HEK293 (cell line): Measurements from ENCODE around the gene HMGB2.

Experiments
- CTCF ChIA-PET: fragments of 350-600 bp; formaldehyde crosslinking; extraction: SDS; loops from one replicate; lab custom pipeline; 2021; ENCODE audit warnings: antibody characterized with exemption; lab: Yijun Ruan, JAX
- POLR2A ChIA-PET: fragments of 300-600 bp; formaldehyde crosslinking; extraction: SDS; loops from one replicate; lab custom pipeline; 2020; ENCODE audit warnings: antibody characterized with exemption, inconsistent platforms; lab: Yijun Ruan, JAX
- H3K27ac ChIP-seq: fragments of 200-500 bp; sonication (Bioruptor generic); 2 replicates; pipeline ENCODE4 v1.5.1; 2014; ENCODE audit warnings: low read depth, low read length, control low read depth, inconsistent platforms; ENCODE audit errors: extremely low read depth
- H3K36me3 ChIP-seq, 2 experiments: fragments of 200-500 bp in 1 of 2; sonication (Bioruptor generic) in 1 of 2; 1 replicate in 1 of 2; 2 replicates in 1 of 2; pipeline ENCODE4 v1.5.1; 2014 to 2017; ENCODE audit warnings: inconsistent platforms in 2 of 2, low read length in 2 of 2; ENCODE audit not compliant: control insufficient read depth in 2 of 2, insufficient read depth in 1 of 2
- H3K4me1 ChIP-seq: fragments of 200-500 bp; sonication (Bioruptor generic); 2 replicates; pipeline ENCODE4 v1.5.1; 2014; ENCODE audit warnings: mild to moderate bottlenecking, low read length, inconsistent platforms; ENCODE audit not compliant: control insufficient read depth, insufficient read depth
- H3K4me3 ChIP-seq: 2 replicates; pipeline ENCODE4 v1.5.1; 2011; ENCODE audit warnings: low read depth, mild to moderate bottlenecking, control low read depth, low read length, moderate library complexity
- H3K9me3 ChIP-seq: fragments of 200-500 bp; sonication (Bioruptor generic); 2 replicates; pipeline ENCODE4 v1.5.1; 2014; ENCODE audit warnings: low read depth, low read length, inconsistent platforms; ENCODE audit not compliant: control insufficient read depth, insufficient read depth
- AEBP2 ChIP-seq: fragments of 450-650 bp; formaldehyde crosslinking; IDR thresholded peaks from 2 replicates; pipeline ENCODE4 v1.5.1; 2016; ENCODE audit warnings: missing biosample characterization, missing genetic modification characterization, borderline replicate concordance
- MEIS1 ChIP-seq: sonication (generic); formaldehyde crosslinking; IDR thresholded peaks from 2 replicates; pipeline ENCODE4 v1.8.1; 2022; ENCODE audit warnings: missing genetic modification reagents, mild to moderate bottlenecking, borderline replicate concordance
- MZF1 ChIP-seq: fragments of 450-650 bp; formaldehyde crosslinking; IDR thresholded peaks from 2 replicates; pipeline ENCODE4 v1.5.1; 2017; ENCODE audit warnings: missing biosample characterization, missing genetic modification characterization, borderline replicate concordance
- SCRT1 ChIP-seq: fragments of 450-650 bp; formaldehyde crosslinking; IDR thresholded peaks from 2 replicates; pipeline ENCODE4 v1.5.1; 2016; ENCODE audit warnings: missing biosample characterization, missing genetic modification characterization, borderline replicate concordance
- SETDB1 ChIP-seq: IDR thresholded peaks from one replicate; pipeline ENCODE4 v1.6.1; 2017; ENCODE audit warnings: mild to moderate bottlenecking, low read length, moderate library complexity, mixed read lengths; ENCODE audit not compliant: insufficient read length
- SP3 ChIP-seq: fragments of 450-650 bp; formaldehyde crosslinking; IDR thresholded peaks from 2 replicates; pipeline ENCODE4 v1.5.1; 2016; ENCODE audit warnings: missing biosample characterization, missing genetic modification characterization
- ZBTB26 ChIP-seq: fragments of 450-650 bp; formaldehyde crosslinking; optimal IDR thresholded peaks from 2 replicates; pipeline ENCODE3; 2016; ENCODE audit warnings: missing biosample characterization, mild to moderate bottlenecking, missing genetic modification characterization
- ZBTB49 ChIP-seq: fragments of 450-650 bp; formaldehyde crosslinking; IDR thresholded peaks from 2 replicates; pipeline ENCODE4 v1.5.1; 2016; ENCODE audit warnings: missing biosample characterization, missing genetic modification characterization, low read depth
- ZNF184 ChIP-seq: fragments of 450-650 bp; IDR thresholded peaks from 2 replicates; pipeline ENCODE4 v1.5.1; 2018; ENCODE audit warnings: missing biosample characterization, mild to moderate bottlenecking, missing genetic modification characterization
- ZNF221 ChIP-seq: fragments of 450-650 bp; formaldehyde crosslinking; IDR thresholded peaks from 2 replicates; pipeline ENCODE4 v1.5.1; 2017; ENCODE audit warnings: missing biosample characterization, missing genetic modification characterization, borderline replicate concordance
- ZNF26 ChIP-seq: fragments of 450-650 bp; formaldehyde crosslinking; IDR thresholded peaks from 2 replicates; pipeline ENCODE4 v1.5.1; 2016; ENCODE audit warnings: missing biosample characterization, missing genetic modification characterization
- ZNF433 ChIP-seq: fragments of 450-650 bp; formaldehyde crosslinking; IDR thresholded peaks from 2 replicates; pipeline ENCODE4 v1.5.1; 2016; ENCODE audit warnings: missing biosample characterization, missing genetic modification characterization, low read depth
- ZNF449 ChIP-seq: fragments of 450-650 bp; formaldehyde crosslinking; IDR thresholded peaks from 2 replicates; pipeline ENCODE4 v1.5.1; 2017; ENCODE audit warnings: missing biosample characterization, mild to moderate bottlenecking, missing genetic modification characterization, moderate library complexity
- ZNF621 ChIP-seq: fragments of 450-650 bp; formaldehyde crosslinking; IDR thresholded peaks from 2 replicates; pipeline ENCODE4 v1.5.1; 2017; ENCODE audit warnings: missing biosample characterization, missing genetic modification characterization
- ZNF623 ChIP-seq: fragments of 450-650 bp; formaldehyde crosslinking; IDR thresholded peaks from 2 replicates; pipeline ENCODE4 v1.5.1; 2016; ENCODE audit warnings: missing biosample characterization, missing genetic modification characterization
- ZNF645 ChIP-seq: fragments of 450-650 bp; formaldehyde crosslinking; IDR thresholded peaks from 2 replicates; pipeline ENCODE4; 2016; ENCODE audit warnings: missing biosample characterization, missing genetic modification characterization
- ZNF791 ChIP-seq: fragments of 450-650 bp; formaldehyde crosslinking; IDR thresholded peaks from 2 replicates; pipeline ENCODE4 v1.5.1; 2016; ENCODE audit warnings: missing biosample characterization, missing genetic modification characterization
- ZNF837 ChIP-seq: fragments of 450-650 bp; formaldehyde crosslinking; IDR thresholded peaks from 2 replicates; pipeline ENCODE4 v1.5.1; 2016; ENCODE audit warnings: missing biosample characterization, missing genetic modification characterization
- ZSCAN23 ChIP-seq: fragments of 450-650 bp; formaldehyde crosslinking; IDR thresholded peaks from 2 replicates; pipeline ENCODE4 v1.5.1; 2016; ENCODE audit warnings: missing biosample characterization, missing genetic modification characterization
- ZXDB ChIP-seq: fragments of 450-650 bp; formaldehyde crosslinking; IDR thresholded peaks from 2 replicates; pipeline ENCODE4 v1.5.1; 2016; ENCODE audit warnings: missing biosample characterization, missing genetic modification characterization

The HMGB2 gene

GRCh38 chr4:173288698-173289352 is 45.3 kb downstream of the HMGB2 start:
- TF ChIP-seq SCRT1 (tag by site-specific recombination) (no peak), ZNF221 (tag by site-specific recombination) (no peak), ZNF449 (tag by site-specific recombination) (no peak), ZBTB26 (no peak), SP3 (no peak), ZNF837 (no peak), ZNF621 (no peak), ZNF645 (tag by site-specific recombination) (no peak), ZXDB (tag by site-specific recombination) (no peak), ZNF184 (tag by site-specific recombination) (no peak), ZNF26 (tag by site-specific recombination) (no peak), ZBTB49 (no peak), MZF1 (tag by site-specific recombination) (no peak), ZNF433 (tag by site-specific recombination) (no peak), SETDB1 (no peak), ZSCAN23 (tag by site-specific recombination) (no peak), ZNF791 (tag by site-specific recombination) (no peak), MEIS1 (CRISPR knock-in tag) (no peak), AEBP2 (tag by site-specific recombination) (no peak), ZNF623 (no peak)
- Histone ChIP-seq H3K4me1 (no peaks in the 10 kb centered on the region), H3K36me3 (no peaks in the 10 kb centered on the region), H3K27ac (no peak overlapping the region), H3K9me3 (no peaks in the 10 kb centered on the region), H3K4me3 (no peak overlapping the region)
- ChIA-PET POLR2A (no interaction called here), CTCF (interaction anchor here (0.7 to 2.3 kb wide), 4 partner anchors 8 to 496 kb away, joined by 3 to 13 read pairs (median 4); no protein-coding TSS in a partner anchor)
